Glomerular visceral epithelial cell (primary cell): ENCODE results near the gene CA10.

ENCODE experiments used
- DNase-seq: peaks from one replicate; pipeline ENCODE4 v3.0.0-alpha.2; 2016; ENCODE audit errors: extremely low spot score

CA10 gene

DNA sequence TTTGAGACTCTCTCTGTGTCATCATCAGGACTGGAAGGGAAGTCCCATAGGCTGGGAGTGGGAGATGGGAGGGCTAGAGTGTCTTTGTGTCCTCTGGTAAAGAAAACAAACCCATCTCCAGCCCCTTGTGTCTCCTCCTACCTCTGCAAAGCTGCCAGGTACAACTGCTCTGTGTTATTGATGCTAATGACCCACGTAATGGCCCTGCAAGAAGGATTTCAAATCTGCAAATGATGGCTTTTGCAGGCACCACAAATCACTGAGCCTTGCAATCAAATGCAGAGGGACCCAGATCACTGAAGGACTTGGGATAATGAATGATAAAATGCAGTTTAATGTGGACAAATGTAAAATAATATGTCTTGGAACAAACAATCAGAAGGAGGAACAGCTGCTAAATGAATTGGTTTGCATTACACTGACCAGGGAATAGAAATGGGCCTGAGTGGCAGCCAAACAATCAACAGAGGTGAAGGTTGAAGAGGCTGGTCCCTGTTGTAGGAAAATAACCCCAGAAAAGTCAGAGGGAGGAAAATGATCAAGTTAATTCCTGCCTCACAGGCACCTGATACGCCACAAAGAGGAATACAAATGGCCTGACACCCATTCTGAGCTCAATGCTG lies 473.1 kb downstream of the CA10 start:
- DNase-seq, result no peak

- no peak for DNase-seq
Observed at GRCh38 chr17:51684214-51684613, 474.3 kb downstream of the CA10 start.

DNA sequence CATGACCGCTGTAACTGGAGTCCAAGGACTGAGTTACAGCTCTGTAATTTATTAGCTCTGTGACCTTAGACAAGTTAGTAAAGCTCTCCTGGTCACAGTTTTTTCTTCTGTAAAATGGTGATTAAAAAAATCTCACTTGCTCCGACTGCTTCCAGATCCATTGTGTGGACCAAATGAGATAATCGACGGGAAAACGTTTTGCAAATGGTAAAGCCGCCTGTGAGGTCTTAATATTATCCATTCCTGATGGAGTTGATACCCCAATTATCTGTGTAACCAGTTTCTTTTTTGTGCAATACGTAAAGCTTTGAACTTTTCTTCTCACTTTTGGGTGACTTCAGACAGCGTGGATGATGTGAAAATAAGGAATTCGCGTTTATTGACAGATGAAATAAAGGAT lies 475.2 kb downstream of the CA10 start:
- DNase-seq, result no peak

DNA sequence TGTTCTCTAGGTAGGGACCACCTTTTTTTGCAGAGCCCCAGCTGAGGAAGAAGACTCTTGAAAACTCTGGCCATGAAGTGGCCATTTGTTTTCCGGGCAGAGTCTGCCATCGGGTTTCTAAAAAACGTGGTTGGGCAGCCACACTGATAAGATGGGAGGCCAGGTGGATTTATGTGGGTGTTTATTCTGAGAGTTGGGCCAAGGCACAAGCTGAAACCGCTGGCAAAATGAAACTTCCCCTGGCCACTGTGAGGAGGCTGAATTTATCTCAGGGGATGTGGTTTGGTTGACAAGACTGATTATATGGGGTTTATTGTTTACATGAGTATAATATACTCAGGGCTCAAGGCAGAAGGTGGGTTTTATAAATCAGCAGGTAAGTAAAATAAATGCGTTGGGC lies 476.4 kb downstream of the CA10 start:
- DNase-seq, result no peak

DNA sequence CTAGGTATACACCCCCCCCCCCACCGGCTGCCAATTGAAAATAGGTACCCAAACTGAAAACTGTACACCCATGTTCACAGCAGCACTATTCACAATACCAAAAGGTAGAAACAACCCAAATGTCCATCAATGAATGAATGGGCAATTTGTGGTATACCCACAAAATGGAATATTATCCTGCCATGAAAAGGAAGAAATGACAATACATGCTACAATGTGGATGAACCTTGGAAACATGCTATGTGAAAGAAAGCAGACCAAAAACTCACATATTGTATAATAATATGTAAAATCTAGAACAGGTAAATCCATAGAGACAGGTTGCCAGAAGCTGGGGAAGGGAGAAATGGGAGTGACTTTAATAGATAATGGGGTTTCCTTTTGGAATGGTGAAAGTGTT lies 480.6 kb downstream of the CA10 start:
- no peak for DNase-seq

GRCh38 chr17:51676691-51677487 lies 481.6 kb downstream of the CA10 start:
- DNase-seq, result no peak

DNA sequence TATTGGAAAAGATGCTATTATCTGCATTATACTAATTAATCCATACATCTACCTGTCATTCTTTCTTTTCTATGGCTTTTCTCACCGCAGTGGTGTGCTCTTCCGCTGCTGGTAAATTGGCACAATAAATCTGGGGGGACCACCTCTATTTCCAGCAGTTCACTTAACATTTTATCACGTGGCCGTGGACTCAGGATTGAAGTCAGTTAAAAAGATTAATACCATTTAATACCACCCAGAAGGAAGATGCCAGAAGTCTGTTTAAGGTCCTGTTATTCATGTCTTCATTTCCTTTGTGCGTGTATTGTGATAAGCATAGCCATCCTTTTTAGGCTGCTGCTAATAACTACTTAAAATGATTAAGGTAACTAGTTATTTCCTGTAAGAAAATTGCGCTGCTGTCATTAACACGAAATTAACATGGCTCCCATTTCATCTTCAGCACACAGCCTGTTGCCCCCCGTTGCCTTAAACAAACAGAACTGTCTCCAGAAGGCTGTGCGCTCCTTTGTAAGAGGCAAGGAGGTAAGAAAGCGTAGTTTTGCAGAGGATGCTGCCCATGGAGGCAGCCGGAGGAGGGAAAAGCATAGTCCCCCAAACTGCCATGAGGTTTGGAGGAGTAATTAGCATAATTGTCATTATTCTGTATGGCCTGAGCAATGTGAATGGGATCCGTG lies 483.8 kb downstream of the CA10 start:
- no peak for DNase-seq

GRCh38 chr17:51673070-51673469 lies 485.4 kb downstream of the CA10 start:
- no peak for DNase-seq

- DNase-seq, result no peak
Observed at GRCh38 chr17:51672065-51672464, 486.4 kb downstream of the CA10 start.

- no peak for DNase-seq
Observed at GRCh38 chr17:51670899-51671298, 487.6 kb downstream of the CA10 start.

DNA sequence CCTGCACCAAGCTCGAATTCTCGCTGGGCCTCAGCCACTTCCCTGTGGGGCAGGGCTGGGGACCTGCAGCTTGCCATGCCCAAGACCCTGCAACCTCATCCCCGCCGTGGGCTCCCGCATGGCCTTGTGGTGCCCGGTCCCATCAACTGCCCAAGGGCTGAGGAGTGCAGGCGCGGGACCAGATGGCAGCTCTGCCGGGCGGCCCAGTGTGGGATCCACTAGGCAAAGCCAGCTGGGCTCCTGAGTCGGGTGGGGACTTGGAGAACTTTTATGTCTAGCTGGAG lies 489.6 kb downstream of the CA10 start:
- DNase-seq, result no peak

GRCh38 chr17:51668155-51668962 lies 490.2 kb downstream of the CA10 start:
- no peak for DNase-seq

DNA sequence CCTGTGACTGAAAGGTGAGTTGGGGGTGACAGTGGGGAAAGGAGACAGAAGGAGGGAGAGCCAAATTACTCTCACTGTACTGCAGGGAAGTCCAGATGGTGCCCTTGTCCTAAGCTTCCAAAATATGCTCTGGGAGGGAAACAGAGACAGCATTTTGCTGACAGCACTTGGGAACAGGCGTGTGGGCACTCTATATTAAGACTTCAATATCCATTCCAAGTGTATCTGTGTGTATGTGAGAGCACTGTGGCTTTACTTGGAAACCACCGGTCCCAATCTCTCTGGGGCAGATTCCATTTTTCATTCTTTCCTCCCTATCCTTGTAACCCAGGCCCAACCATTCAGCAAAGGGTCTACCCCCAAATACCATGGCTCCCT lies 490.8 kb downstream of the CA10 start:
- no peak for DNase-seq

GRCh38 chr17:51666971-51667705 lies 491.4 kb downstream of the CA10 start:
- DNase-seq, result no peak

GRCh38 chr17:51662204-51663056 lies 496.1 kb downstream of the CA10 start:
- DNase-seq, result no peak

GRCh38 chr17:51661403-51661802 lies 497.1 kb downstream of the CA10 start:
- DNase-seq, result no peak

DNA sequence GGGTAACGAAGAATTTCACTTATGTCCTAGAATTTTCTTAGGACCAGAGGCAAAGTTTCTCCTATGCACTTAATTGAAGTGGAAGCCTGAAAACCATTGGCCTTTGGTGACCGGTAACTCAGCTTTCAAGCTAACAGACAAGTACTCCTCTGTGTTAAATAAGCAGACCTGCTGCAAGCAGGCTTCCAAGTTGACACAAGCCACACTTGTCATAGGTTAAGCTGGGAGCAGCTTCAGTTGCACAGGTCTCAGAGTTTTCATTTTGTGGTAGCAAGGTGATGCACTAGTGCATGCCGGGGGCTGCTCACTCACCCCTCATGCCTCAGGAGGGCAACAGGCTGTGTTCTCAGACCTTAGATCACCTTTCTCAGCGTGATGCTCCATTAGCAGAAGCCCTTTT lies 498.2 kb downstream of the CA10 start:
- no peak for DNase-seq

GRCh38 chr17:51657224-51657623 lies 501.3 kb downstream of the CA10 start:
- no peak for DNase-seq

DNA sequence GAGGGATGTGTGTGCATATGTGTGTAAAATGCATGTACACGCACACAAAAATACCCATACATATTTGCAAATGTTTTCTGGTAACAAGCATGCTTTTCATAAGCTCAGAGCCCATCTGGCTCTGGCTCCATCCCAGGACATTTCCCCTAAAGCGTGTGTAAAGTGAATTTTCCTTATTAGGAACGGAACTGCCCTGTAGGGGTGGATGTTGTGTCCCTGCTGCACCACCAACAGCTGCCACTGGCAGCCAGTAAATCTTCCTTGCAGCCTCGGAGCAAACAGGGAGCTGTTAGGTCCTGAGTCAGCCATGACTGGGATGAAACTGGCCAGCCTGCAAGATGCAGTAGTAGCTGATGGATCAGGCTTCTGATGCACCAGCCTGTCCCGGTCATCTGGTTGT lies 504.6 kb downstream of the CA10 start:
- no peak for DNase-seq

- no peak for DNase-seq
Observed at GRCh38 chr17:51652529-51652928, 506.0 kb downstream of the CA10 start.
